ENCODE measurements around the gene PABPC1L. TPM values are rescaled to one million over a fixed set of nuclear protein-coding genes. Genes with fewer than 3 reads are reported as not detected.

Gene PABPC1L
- total and polyA plus RNA-seq, 2 of the 13 experiments (the other 11 are each of a cell fraction or from before 2014, with no cell fraction given), result 30.8 to 252 TPM

DNA sequence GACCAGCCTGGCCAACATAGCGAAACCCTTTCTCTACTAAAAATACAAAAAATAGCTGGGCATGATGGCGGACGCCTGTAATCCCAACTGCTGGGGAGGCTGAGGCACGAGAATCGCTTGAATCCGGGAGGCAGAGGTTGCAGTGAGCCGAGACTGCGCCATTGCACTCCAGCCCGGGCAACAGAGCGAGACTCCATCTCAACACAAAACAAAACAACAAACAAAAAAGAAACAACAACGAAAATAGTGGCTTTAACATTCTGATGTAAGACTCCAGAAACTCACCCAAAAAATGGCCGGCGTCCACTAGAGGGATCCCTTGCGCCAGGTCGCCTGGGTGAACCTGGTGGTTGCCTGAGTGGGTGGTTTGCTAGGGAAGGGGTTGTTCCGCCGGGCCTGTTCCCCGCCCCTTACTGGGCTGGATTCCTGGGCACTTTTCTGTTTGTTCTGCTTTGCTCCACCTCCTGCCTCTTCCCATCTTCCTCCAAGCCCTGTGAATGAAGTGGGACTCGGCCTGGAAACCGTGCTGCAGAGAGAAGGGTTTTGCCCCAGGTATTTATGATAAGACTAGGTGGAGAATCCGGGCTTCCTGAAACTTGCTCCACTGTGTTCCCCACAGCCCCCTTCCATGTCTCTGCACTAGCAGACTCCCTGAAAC, 1.5 kb downstream of the PABPC1L start (continued):
- TF ChIP-seq ZNF460 (CRISPR knock-in tag; IDR thresholded peaks at IDR 0.05; ENCODE audit: borderline replicate concordance) (no peak), MAZ (IDR thresholded peaks at IDR 0.05; ENCODE audit: borderline replicate concordance, low read depth, low read length) (peak; percentile 83), MAZ (CRISPR knock-in tag; IDR thresholded peaks at IDR 0.05; ENCODE audit: low read depth) (no peak; the same call in 1 of the 2 replicates), ZFX (CRISPR knock-in tag; IDR thresholded peaks at IDR 0.05; ENCODE audit: low read depth) (peak; percentile 47; the same call in 1 of the 2 replicates), NR3C1 (CRISPR knock-in tag; IDR thresholded peaks at IDR 0.05) (no peak), ZNF329 (CRISPR knock-in tag; IDR thresholded peaks at IDR 0.05; ENCODE audit: low read depth) (no peak), ZNF550 (CRISPR knock-in tag; IDR thresholded peaks at IDR 0.05; ENCODE audit: borderline replicate concordance) (no peak), KDM2A (CRISPR knock-in tag; IDR thresholded peaks at IDR 0.05; ENCODE audit: borderline replicate concordance, low read depth) (peak; percentile 86), SIX1 (CRISPR knock-in tag; IDR thresholded peaks at IDR 0.05; ENCODE audit: borderline replicate concordance) (no peak), MAFF (IDR thresholded peaks at IDR 0.05; ENCODE audit: low read depth, low read length) (0 out of 2 replicates have a peak, but pooled peaks have one; percentile 17)
- TF ChIP-seq, protein P1, sequence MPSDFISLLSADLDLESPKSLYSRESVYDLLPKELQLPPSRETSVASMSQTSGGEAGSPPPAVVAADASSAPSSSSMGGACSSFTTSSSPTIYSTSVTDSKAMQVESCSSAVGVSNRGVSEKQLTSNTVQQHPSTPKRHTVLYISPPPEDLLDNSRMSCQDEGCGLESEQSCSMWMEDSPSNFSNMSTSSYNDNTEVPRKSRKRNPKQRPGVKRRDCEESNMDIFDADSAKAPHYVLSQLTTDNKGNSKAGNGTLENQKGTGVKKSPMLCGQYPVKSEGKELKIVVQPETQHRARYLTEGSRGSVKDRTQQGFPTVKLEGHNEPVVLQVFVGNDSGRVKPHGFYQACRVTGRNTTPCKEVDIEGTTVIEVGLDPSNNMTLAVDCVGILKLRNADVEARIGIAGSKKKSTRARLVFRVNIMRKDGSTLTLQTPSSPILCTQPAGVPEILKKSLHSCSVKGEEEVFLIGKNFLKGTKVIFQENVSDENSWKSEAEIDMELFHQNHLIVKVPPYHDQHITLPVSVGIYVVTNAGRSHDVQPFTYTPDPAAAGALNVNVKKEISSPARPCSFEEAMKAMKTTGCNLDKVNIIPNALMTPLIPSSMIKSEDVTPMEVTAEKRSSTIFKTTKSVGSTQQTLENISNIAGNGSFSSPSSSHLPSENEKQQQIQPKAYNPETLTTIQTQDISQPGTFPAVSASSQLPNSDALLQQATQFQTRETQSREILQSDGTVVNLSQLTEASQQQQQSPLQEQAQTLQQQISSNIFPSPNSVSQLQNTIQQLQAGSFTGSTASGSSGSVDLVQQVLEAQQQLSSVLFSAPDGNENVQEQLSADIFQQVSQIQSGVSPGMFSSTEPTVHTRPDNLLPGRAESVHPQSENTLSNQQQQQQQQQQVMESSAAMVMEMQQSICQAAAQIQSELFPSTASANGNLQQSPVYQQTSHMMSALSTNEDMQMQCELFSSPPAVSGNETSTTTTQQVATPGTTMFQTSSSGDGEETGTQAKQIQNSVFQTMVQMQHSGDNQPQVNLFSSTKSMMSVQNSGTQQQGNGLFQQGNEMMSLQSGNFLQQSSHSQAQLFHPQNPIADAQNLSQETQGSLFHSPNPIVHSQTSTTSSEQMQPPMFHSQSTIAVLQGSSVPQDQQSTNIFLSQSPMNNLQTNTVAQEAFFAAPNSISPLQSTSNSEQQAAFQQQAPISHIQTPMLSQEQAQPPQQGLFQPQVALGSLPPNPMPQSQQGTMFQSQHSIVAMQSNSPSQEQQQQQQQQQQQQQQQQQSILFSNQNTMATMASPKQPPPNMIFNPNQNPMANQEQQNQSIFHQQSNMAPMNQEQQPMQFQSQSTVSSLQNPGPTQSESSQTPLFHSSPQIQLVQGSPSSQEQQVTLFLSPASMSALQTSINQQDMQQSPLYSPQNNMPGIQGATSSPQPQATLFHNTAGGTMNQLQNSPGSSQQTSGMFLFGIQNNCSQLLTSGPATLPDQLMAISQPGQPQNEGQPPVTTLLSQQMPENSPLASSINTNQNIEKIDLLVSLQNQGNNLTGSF (CRISPR knock-in tag; IDR thresholded peaks at IDR 0.05), result no peak
- TF ChIP-seq, protein P2, sequence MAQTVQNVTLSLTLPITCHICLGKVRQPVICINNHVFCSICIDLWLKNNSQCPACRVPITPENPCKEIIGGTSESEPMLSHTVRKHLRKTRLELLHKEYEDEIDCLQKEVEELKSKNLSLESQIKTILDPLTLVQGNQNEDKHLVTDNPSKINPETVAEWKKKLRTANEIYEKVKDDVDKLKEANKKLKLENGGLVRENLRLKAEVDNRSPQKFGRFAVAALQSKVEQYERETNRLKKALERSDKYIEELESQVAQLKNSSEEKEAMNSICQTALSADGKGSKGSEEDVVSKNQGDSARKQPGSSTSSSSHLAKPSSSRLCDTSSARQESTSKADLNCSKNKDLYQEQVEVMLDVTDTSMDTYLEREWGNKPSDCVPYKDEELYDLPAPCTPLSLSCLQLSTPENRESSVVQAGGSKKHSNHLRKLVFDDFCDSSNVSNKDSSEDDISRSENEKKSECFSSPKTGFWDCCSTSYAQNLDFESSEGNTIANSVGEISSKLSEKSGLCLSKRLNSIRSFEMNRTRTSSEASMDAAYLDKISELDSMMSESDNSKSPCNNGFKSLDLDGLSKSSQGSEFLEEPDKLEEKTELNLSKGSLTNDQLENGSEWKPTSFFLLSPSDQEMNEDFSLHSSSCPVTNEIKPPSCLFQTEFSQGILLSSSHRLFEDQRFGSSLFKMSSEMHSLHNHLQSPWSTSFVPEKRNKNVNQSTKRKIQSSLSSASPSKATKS (CRISPR knock-in tag; IDR thresholded peaks at IDR 0.05), result no peak
- TF ChIP-seq, protein P3, sequence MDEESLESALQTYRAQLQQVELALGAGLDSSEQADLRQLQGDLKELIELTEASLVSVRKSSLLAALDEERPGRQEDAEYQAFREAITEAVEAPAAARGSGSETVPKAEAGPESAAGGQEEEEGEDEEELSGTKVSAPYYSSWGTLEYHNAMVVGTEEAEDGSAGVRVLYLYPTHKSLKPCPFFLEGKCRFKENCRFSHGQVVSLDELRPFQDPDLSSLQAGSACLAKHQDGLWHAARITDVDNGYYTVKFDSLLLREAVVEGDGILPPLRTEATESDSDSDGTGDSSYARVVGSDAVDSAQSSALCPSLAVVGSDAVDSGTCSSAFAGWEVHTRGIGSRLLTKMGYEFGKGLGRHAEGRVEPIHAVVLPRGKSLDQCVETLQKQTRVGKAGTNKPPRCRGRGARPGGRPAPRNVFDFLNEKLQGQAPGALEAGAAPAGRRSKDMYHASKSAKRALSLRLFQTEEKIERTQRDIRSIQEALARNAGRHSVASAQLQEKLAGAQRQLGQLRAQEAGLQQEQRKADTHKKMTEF (CRISPR knock-in tag; IDR thresholded peaks at IDR 0.05), result peak; percentile 72; the same call in 1 of the 2 replicates
- TF ChIP-seq, protein P4, sequence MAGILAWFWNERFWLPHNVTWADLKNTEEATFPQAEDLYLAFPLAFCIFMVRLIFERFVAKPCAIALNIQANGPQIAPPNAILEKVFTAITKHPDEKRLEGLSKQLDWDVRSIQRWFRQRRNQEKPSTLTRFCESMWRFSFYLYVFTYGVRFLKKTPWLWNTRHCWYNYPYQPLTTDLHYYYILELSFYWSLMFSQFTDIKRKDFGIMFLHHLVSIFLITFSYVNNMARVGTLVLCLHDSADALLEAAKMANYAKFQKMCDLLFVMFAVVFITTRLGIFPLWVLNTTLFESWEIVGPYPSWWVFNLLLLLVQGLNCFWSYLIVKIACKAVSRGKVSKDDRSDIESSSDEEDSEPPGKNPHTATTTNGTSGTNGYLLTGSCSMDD (CRISPR knock-in tag; IDR thresholded peaks at IDR 0.05), result no peak
- TF ChIP-seq, protein P5, sequence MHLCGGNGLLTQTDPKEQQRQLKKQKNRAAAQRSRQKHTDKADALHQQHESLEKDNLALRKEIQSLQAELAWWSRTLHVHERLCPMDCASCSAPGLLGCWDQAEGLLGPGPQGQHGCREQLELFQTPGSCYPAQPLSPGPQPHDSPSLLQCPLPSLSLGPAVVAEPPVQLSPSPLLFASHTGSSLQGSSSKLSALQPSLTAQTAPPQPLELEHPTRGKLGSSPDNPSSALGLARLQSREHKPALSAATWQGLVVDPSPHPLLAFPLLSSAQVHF (CRISPR knock-in tag; IDR thresholded peaks at IDR 0.05), result no peak
- TF ChIP-seq, protein P6, sequence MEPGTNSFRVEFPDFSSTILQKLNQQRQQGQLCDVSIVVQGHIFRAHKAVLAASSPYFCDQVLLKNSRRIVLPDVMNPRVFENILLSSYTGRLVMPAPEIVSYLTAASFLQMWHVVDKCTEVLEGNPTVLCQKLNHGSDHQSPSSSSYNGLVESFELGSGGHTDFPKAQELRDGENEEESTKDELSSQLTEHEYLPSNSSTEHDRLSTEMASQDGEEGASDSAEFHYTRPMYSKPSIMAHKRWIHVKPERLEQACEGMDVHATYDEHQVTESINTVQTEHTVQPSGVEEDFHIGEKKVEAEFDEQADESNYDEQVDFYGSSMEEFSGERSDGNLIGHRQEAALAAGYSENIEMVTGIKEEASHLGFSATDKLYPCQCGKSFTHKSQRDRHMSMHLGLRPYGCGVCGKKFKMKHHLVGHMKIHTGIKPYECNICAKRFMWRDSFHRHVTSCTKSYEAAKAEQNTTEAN (CRISPR knock-in tag; conservative IDR thresholded peaks at IDR 0.05), result peak; percentile 77

All from HepG2 (cell line).